GM12875 (cell line): ENCODE measurements around the gene GMEB1.
"Not testable (repeated sequence)": the region's sequence is repeated elsewhere in the genome, so short reads cannot be mapped to it uniquely, and the experiment has no call there.

ENCODE experiments used
- H3K4me3 ChIP-seq: one replicate; pipeline ENCODE4 v1.5.1; 2011; ENCODE audit warnings: low read depth, low read length, control low read depth
- TF ChIP-seq, protein P1 (sequence below): IDR thresholded peaks from 2 replicates; pipeline ENCODE4 v1.5.1; 2011; ENCODE audit warnings: low read depth, mild to moderate bottlenecking, control low read depth, inconsistent platforms, low read length, moderate library complexity, borderline replicate concordance; ENCODE audit not compliant: insufficient read depth

GMEB1 gene

DNA sequence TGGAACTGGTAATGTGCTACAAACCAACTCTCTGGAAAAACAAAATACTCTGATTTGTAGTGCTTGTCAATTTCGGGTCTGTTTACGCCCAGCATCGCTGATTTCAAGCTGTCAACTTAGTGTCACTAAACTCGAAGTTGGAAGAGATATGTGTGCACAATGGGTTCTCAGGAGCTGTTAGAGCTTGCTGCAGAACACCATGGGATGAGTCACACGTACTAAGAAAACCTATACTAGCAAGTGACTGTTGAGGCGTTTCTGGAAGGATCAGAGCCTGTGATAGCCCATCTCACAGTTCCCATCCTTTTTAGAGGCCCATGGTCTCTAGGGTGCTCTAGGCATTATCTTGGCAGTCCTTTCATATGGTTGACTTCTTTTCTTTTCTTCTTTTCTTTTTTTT lies 14.3 kb downstream of the GMEB1 start:
- TF ChIP-seq, protein P1, sequence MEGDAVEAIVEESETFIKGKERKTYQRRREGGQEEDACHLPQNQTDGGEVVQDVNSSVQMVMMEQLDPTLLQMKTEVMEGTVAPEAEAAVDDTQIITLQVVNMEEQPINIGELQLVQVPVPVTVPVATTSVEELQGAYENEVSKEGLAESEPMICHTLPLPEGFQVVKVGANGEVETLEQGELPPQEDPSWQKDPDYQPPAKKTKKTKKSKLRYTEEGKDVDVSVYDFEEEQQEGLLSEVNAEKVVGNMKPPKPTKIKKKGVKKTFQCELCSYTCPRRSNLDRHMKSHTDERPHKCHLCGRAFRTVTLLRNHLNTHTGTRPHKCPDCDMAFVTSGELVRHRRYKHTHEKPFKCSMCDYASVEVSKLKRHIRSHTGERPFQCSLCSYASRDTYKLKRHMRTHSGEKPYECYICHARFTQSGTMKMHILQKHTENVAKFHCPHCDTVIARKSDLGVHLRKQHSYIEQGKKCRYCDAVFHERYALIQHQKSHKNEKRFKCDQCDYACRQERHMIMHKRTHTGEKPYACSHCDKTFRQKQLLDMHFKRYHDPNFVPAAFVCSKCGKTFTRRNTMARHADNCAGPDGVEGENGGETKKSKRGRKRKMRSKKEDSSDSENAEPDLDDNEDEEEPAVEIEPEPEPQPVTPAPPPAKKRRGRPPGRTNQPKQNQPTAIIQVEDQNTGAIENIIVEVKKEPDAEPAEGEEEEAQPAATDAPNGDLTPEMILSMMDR: no peak
- no peak overlapping the region for H3K4me3 ChIP-seq

DNA sequence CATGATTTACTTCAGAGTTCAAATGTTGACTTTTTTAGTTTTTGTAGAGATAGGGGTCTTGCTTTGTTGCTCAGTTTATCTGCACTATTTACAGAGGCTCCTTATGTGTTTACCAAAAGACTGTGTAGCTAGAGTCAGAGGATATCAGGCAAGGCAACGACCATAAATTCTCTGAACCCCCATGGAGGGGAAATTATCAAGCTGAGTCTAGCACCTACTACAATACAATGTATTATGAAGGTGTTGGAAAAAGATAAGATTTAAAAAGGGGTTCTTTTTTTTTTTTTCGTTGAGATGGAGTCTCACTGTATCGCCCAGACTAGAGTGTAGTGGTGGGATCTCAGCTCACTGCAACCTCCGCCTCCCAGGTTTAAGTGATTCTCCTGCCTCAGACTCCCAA lies 16.4 kb downstream of the GMEB1 start:
- H3K4me3 ChIP-seq: no peak overlapping the region
- TF ChIP-seq, protein P1: no peak

DNA sequence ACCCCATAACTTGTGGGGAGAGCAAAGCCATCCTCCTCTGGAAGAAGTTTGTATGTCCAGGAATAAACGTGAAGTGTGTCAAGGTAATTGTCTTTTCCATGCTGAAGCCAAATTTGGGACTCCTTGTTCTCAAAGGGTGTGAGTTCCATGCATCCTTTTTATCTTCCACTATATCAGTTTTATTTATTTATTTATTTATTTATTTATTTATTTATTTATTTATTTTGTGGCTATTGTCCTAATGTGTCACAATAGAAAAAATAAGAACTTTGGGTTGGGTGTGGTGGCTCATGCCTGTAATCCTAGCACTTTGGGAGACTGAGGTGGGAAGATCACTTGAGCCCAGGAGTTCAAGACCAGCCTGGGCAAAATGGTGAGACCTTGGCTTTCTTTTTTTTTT lies 23.0 kb downstream of the GMEB1 start:
- H3K4me3 ChIP-seq: not testable (repeated sequence)

GRCh38 chr1:28703629-28704028 lies 35.0 kb downstream of the GMEB1 start:
- no peak overlapping the region for H3K4me3 ChIP-seq
- TF ChIP-seq, protein P1: no peak

GRCh38 chr1:28716336-28716735 lies 47.8 kb downstream of the GMEB1 start:
- H3K4me3 ChIP-seq: no peak overlapping the region
- TF ChIP-seq, protein P1: no peak

DNA sequence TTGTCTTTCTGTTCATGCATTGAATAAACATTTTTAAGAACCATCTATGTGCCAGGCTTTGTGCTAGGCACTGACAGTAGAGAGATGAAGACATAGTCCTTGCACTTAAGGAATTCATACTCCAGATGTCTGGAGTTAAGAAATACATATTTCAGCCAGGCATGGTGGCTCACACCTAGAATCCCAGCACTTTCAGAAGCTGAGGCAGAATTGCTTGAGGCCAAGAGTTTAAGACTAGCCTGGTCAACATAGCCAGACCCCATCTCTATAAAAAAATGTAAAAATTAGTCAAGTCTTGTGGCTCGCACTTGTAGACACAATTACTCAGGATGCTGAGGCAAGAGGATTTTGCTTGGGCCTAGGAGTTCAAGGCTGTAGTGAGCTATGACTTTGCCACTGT lies 49.6 kb downstream of the GMEB1 start:
- H3K4me3 ChIP-seq: no peak overlapping the region
- TF ChIP-seq, protein P1: no peak

GRCh38 chr1:28718586-28719331 lies 50.2 kb downstream of the GMEB1 start:
- H3K4me3 ChIP-seq: no peak overlapping the region
- TF ChIP-seq, protein P1: no peak

DNA sequence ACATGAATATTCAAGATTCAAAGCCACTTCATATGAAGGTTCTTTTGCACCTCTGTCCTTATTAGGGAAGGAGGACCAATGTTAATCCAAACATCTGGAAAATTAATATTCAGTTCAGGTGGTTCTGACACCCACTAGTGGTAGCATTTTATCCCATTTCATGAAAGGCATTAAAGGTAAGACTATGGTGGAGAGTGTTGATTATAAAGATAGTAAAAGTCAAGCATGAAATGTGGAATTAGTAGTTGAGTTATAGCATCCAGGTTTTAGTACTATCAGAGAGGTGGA lies 50.7 kb downstream of the GMEB1 start:
- H3K4me3 ChIP-seq: no peak overlapping the region
- TF ChIP-seq, protein P1: no peak
